ENCODE measurements around the gene PGAP3.
"Not testable (repeated sequence)": the region's sequence is repeated elsewhere in the genome, so short reads cannot be mapped to it uniquely, and the experiment has no call there.

Gene PGAP3

DNA sequence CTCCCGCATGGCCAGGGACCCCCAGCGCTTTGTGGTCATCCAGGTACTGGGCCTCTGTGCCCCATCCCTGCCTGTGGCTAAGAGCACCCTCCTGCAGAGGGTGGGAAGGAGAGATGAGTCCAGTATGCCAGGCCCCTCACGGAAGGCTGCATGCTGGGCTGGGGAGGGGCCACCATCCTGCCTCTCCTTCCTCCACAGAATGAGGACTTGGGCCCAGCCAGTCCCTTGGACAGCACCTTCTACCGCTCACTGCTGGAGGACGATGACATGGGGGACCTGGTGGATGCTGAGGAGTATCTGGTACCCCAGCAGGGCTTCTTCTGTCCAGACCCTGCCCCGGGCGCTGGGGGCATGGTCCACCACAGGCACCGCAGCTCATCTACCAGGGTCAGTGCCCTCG, 38.8 kb upstream of the PGAP3 start:
- peaks cover 3 to 15% (median 10%) of the 10 kb centered on the region in 5 donors for H3K4me1 ChIP-seq (ENCODE audit: control insufficient read depth in 5 of 5, insufficient read depth in 5 of 5, low read length in 5 of 5)
- H3K27ac ChIP-seq (ENCODE audit: low read depth, low read length) = no peak overlapping the region
- no peaks in the 10 kb centered on the region for H3K9me3 ChIP-seq (ENCODE audit: control insufficient read depth in 5 of 5, low read length in 5 of 5)
- no peak overlapping the region for H3K4me3 ChIP-seq (ENCODE audit: low read depth in 1 of 5, low read length in 5 of 5)
- H3K27me3 ChIP-seq (ENCODE audit: control insufficient read depth in 5 of 5, insufficient read depth in 4 of 5, low read length in 5 of 5) = no peaks in the 10 kb centered on the region
- H3K36me3 ChIP-seq (ENCODE audit: control insufficient read depth in 5 of 5, insufficient read depth in 5 of 5, low read length in 5 of 5) = peaks cover 0 to 39% (median 32%) of the 10 kb centered on the region in 5 donors
- no peak overlapping the region for H3K9ac ChIP-seq (ENCODE audit: low read length in 5 of 5)

DNA sequence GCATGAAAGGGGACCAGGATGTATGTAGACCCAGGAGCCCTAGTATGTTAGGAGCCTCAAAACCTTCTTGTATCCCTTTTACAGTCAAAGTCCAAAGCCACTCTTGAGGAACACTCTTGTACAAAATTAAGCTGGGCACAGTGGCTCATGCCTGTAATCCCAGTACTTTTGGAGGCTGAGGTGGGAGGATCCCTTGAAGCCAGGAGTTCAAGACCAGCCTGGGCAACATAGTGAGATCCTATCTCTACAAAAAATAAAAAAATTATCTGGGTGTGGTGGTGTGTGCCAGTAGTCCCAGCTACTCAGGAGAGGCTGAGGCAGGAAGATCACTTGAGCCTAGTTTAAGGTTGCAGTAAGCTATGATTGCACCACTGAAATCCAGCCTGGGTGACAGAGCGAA, 38.1 kb upstream of the PGAP3 start:
- peaks cover 3 to 15% (median 10%) of the 10 kb centered on the region in 5 donors for H3K4me1 ChIP-seq (ENCODE audit: control insufficient read depth in 5 of 5, insufficient read depth in 5 of 5, low read length in 5 of 5)
- peaks cover 0 to 39% (median 32%) of the 10 kb centered on the region in 5 donors for H3K36me3 ChIP-seq (ENCODE audit: control insufficient read depth in 5 of 5, insufficient read depth in 5 of 5, low read length in 5 of 5)
- not testable (repeated sequence) for H3K9ac ChIP-seq (ENCODE audit: low read length in 5 of 5); H3K27ac ChIP-seq (ENCODE audit: low read depth, low read length); H3K4me3 ChIP-seq (ENCODE audit: low read depth in 1 of 5, low read length in 5 of 5); H3K9me3 ChIP-seq (ENCODE audit: control insufficient read depth in 5 of 5, low read length in 5 of 5); H3K27me3 ChIP-seq (ENCODE audit: control insufficient read depth in 5 of 5, insufficient read depth in 4 of 5, low read length in 5 of 5)

DNA sequence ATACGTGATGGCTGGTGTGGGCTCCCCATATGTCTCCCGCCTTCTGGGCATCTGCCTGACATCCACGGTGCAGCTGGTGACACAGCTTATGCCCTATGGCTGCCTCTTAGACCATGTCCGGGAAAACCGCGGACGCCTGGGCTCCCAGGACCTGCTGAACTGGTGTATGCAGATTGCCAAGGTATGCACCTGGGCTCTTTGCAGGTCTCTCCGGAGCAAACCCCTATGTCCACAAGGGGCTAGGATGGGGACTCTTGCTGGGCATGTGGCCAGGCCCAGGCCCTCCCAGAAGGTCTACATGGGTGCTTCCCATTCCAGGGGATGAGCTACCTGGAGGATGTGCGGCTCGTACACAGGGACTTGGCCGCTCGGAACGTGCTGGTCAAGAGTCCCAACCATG, 36.9 kb upstream of the PGAP3 start:
- Histone ChIP-seq H3K4me3 (ENCODE audit: low read depth in 1 of 5, low read length in 5 of 5) (no peak overlapping the region), H3K4me1 (ENCODE audit: control insufficient read depth in 5 of 5, insufficient read depth in 5 of 5, low read length in 5 of 5) (peaks cover 2 to 8% (median 6%) of the 10 kb centered on the region in 5 donors), H3K27me3 (ENCODE audit: control insufficient read depth in 5 of 5, insufficient read depth in 4 of 5, low read length in 5 of 5) (no peaks in the 10 kb centered on the region), H3K36me3 (ENCODE audit: control insufficient read depth in 5 of 5, insufficient read depth in 5 of 5, low read length in 5 of 5) (peaks cover 0 to 42% (median 35%) of the 10 kb centered on the region in 5 donors), H3K9me3 (ENCODE audit: control insufficient read depth in 5 of 5, low read length in 5 of 5) (no peaks in the 10 kb centered on the region), H3K9ac (ENCODE audit: low read length in 5 of 5) (no peak overlapping the region), H3K27ac (ENCODE audit: low read depth, low read length) (no peak overlapping the region)

DNA sequence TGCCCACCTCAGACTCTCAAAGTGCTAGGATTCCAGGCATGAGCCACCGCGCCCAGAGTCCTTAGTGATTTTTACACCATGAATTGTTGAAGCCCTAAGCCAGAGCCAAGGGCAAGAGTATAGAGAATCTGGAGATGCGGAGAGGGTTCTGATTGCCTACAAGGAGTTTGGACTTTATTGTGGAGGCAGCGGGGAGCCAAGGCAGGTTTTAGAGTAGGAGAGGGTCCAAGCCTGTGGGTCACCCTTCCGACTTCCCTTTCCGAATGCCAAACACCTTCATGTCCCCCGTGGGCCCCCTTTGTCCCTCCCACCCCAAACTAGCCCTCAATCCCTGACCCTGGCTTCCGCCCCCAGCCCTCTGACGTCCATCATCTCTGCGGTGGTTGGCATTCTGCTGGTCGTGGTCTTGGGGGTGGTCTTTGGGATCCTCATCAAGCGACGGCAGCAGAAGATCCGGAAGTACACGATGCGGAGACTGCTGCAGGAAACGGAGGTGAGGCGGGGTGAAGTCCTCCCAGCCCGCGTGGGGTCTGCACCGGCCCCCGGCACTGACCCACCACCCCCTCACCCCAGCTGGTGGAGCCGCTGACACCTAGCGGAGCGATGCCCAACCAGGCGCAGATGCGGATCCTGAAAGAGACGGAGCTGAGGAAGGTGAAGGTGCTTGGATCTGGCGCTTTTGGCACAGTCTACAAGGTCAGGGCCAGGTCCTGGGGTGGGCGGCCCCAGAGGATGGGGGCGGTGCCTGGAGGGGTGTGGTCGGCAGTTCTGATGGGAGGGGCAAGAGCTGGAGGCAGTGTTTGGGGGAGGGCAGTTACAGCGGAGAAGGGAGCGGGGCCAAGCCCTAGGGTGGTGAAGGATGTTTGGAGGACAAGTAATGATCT, 35.4 kb upstream of the PGAP3 start:
- H3K27me3 ChIP-seq (ENCODE audit: control insufficient read depth in 5 of 5, insufficient read depth in 4 of 5, low read length in 5 of 5) = no peaks in the 10 kb centered on the region
- no peak overlapping the region for H3K27ac ChIP-seq (ENCODE audit: low read depth, low read length)
- H3K4me3 ChIP-seq (ENCODE audit: low read depth in 1 of 5, low read length in 5 of 5) = no peak overlapping the region
- no peaks in the 10 kb centered on the region for H3K9me3 ChIP-seq (ENCODE audit: control insufficient read depth in 5 of 5, low read length in 5 of 5)
- H3K9ac ChIP-seq (ENCODE audit: low read length in 5 of 5) = no peak overlapping the region
- peaks cover 0 to 40% (median 32%) of the 10 kb centered on the region in 5 donors for H3K36me3 ChIP-seq (ENCODE audit: control insufficient read depth in 5 of 5, insufficient read depth in 5 of 5, low read length in 5 of 5)
- H3K4me1 ChIP-seq (ENCODE audit: control insufficient read depth in 5 of 5, insufficient read depth in 5 of 5, low read length in 5 of 5) = no peaks in the 10 kb centered on the region

DNA sequence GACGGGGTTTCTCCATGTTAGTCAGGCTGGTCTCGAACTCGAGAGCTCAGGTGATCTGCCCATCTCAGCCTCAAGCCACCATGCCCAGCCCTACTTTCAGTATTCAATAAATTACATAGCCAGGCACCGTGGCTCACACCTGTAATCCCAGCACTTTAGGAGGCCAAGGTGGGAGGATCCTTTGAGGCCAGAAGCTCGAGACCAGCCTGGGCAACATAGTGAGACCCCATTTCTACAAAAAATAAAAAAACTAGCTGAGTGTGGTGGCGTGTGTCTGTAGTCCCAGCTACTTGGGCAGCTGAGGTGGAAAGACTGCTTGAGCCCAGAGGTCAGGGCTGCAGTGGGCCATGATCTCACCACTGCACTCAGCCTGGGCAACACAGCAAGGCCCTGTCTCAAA, 34.2 kb upstream of the PGAP3 start:
- H3K4me3 ChIP-seq (ENCODE audit: low read depth in 1 of 5, low read length in 5 of 5) = no peak overlapping the region
- no peak overlapping the region for H3K9ac ChIP-seq (ENCODE audit: low read length in 5 of 5)
- no peaks in the 10 kb centered on the region for H3K9me3 ChIP-seq (ENCODE audit: control insufficient read depth in 5 of 5, low read length in 5 of 5)
- peaks cover 0 to 31% (median 22%) of the 10 kb centered on the region in 5 donors for H3K36me3 ChIP-seq (ENCODE audit: control insufficient read depth in 5 of 5, insufficient read depth in 5 of 5, low read length in 5 of 5)
- H3K27ac ChIP-seq (ENCODE audit: low read depth, low read length) = no peak overlapping the region
- H3K4me1 ChIP-seq (ENCODE audit: control insufficient read depth in 5 of 5, insufficient read depth in 5 of 5, low read length in 5 of 5) = no peaks in the 10 kb centered on the region
- H3K27me3 ChIP-seq (ENCODE audit: control insufficient read depth in 5 of 5, insufficient read depth in 4 of 5, low read length in 5 of 5) = no peaks in the 10 kb centered on the region

DNA sequence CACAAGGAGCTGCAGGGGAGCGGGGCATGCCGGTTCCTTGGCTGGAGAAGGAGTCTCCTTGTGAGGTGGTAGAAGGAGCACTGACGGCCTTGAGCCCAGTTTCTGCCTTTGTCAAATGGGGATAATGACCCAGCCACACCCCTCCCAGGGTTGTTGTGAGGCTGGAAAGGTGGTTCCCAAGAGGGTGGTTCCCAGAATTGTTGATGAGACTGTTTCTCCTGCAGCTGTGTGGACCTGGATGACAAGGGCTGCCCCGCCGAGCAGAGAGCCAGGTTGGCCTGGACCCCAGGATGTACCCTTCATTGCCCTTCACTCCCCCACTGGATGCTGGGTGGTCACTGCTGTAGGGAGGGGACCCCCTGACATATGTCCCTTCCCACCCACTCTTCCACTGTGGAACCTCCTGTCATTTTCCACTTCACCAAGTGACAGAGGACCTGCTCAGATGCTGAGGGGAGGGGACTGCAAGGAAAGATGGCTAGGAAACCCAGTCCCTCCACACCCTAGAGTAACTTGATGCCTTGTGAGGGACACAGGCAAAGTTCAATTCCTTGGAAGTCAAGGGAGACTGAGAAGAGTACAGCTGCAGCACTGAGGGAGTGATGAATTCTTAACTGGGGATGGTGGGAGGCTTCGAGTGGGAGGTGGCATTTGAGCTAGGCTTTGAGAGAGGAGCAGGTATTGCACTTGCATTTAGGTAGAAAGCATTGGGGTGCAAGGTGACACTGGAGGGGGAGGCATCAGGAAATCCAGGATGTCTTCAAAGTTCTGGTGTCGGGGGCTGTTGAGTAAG, 31.9 kb upstream of the PGAP3 start:
- H3K9me3 ChIP-seq (ENCODE audit: control insufficient read depth in 5 of 5, low read length in 5 of 5) = no peaks in the 10 kb centered on the region
- H3K36me3 ChIP-seq (ENCODE audit: control insufficient read depth in 5 of 5, insufficient read depth in 5 of 5, low read length in 5 of 5) = peaks cover 0 to 33% (median 27%) of the 10 kb centered on the region in 5 donors
- H3K4me3 ChIP-seq (ENCODE audit: low read depth in 1 of 5, low read length in 5 of 5) = no peak overlapping the region
- no peak overlapping the region for H3K9ac ChIP-seq (ENCODE audit: low read length in 5 of 5)
- no peak overlapping the region for H3K27ac ChIP-seq (ENCODE audit: low read depth, low read length)
- H3K4me1 ChIP-seq (ENCODE audit: control insufficient read depth in 5 of 5, insufficient read depth in 5 of 5, low read length in 5 of 5) = no peaks in the 10 kb centered on the region
- no peaks in the 10 kb centered on the region for H3K27me3 ChIP-seq (ENCODE audit: control insufficient read depth in 5 of 5, insufficient read depth in 4 of 5, low read length in 5 of 5)

DNA sequence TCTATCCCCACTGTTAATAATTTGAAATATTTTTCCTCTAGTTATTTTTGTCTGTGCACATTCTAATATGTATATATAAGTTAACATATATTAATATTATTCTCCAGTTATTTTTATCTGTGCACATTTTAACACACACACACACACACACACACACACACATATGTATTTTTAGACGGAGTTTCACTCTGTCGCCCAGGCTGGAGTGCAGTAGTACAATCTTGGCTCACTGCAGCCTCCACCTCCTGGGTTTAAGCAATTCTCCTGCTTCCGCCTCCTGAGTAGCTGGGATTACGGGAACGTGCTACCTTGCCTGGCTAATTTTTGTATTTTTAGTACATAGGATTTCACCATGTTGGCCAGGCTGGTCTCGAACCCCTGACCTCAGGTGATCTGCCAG, 29.8 kb upstream of the PGAP3 start:
- H3K27me3 ChIP-seq (ENCODE audit: control insufficient read depth in 5 of 5, insufficient read depth in 4 of 5, low read length in 5 of 5) = no peaks in the 10 kb centered on the region
- no peak overlapping the region for H3K9ac ChIP-seq (ENCODE audit: low read length in 5 of 5)
- no peak overlapping the region for H3K27ac ChIP-seq (ENCODE audit: low read depth, low read length)
- no peaks in the 10 kb centered on the region for H3K4me1 ChIP-seq (ENCODE audit: control insufficient read depth in 5 of 5, insufficient read depth in 5 of 5, low read length in 5 of 5)
- no peaks in the 10 kb centered on the region for H3K9me3 ChIP-seq (ENCODE audit: control insufficient read depth in 5 of 5, low read length in 5 of 5)
- H3K36me3 ChIP-seq (ENCODE audit: control insufficient read depth in 5 of 5, insufficient read depth in 5 of 5, low read length in 5 of 5) = peaks cover 0 to 37% (median 26%) of the 10 kb centered on the region in 5 donors
- H3K4me3 ChIP-seq (ENCODE audit: low read depth in 1 of 5, low read length in 5 of 5) = no peak overlapping the region

DNA sequence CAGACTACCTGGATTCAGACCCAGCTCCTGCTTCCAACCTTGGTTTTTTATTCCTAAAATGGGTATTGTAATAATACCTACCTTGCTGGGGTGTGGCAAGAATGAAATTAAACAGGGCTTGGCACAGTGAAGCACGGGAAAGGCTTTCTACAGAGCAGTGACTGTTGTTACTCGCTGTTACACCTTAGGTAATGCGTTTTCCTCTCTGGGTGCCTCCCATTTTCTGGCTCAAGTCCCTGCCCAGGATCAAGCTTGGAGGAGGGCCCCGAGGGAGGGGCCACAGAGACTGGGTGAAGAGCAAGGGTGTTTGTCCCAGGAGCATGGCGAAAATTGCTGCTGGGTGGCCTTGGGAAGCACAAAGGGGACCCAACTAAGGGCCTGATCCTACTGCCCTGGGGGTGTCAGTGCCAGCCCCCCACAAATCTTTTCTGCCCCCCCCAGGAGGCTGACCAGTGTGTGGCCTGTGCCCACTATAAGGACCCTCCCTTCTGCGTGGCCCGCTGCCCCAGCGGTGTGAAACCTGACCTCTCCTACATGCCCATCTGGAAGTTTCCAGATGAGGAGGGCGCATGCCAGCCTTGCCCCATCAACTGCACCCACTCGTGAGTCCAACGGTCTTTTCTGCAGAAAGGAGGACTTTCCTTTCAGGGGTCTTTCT, 29.2 kb upstream of the PGAP3 start:
- Histone ChIP-seq H3K36me3 (ENCODE audit: control insufficient read depth in 5 of 5, insufficient read depth in 5 of 5, low read length in 5 of 5) (peaks cover 0 to 43% (median 26%) of the 10 kb centered on the region in 5 donors), H3K4me1 (ENCODE audit: control insufficient read depth in 5 of 5, insufficient read depth in 5 of 5, low read length in 5 of 5) (no peaks in the 10 kb centered on the region), H3K27ac (ENCODE audit: low read depth, low read length) (no peak overlapping the region), H3K9me3 (ENCODE audit: control insufficient read depth in 5 of 5, low read length in 5 of 5) (no peaks in the 10 kb centered on the region), H3K9ac (ENCODE audit: low read length in 5 of 5) (no peak overlapping the region), H3K27me3 (ENCODE audit: control insufficient read depth in 5 of 5, insufficient read depth in 4 of 5, low read length in 5 of 5) (no peaks in the 10 kb centered on the region), H3K4me3 (ENCODE audit: low read depth in 1 of 5, low read length in 5 of 5) (no peak overlapping the region)

DNA sequence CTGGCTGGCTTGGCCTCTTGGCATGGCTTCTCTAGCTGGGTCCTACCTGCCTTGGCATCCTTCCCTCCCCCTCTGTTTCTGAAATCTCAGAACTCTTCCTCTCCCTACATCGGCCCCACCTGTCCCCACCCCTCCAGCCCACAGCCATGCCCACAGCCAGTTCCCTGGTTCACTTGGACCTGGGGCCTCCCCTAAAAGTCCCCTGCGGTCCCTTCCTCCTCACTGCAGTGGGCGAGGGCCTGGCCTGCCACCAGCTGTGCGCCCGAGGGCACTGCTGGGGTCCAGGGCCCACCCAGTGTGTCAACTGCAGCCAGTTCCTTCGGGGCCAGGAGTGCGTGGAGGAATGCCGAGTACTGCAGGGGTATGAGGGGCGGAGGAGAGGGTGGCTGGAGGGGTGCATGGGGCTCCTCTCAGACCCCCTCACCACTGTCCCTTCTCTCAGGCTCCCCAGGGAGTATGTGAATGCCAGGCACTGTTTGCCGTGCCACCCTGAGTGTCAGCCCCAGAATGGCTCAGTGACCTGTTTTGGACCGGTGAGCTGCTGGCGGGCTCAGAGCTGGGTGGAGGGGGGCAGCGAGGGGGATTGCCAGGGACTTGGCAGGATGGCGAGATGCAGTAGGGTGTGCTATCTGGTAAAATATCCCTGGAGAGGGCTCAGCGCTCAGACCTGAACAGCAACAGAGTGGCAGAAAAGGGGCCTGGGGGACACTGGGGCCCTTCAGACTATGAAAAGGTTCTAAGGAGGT, 28.4 kb upstream of the PGAP3 start:
- no peaks in the 10 kb centered on the region for H3K27me3 ChIP-seq (ENCODE audit: control insufficient read depth in 5 of 5, insufficient read depth in 4 of 5, low read length in 5 of 5)
- H3K4me3 ChIP-seq (ENCODE audit: low read depth in 1 of 5, low read length in 5 of 5) = no peak overlapping the region
- no peak overlapping the region for H3K27ac ChIP-seq (ENCODE audit: low read depth, low read length)
- no peak overlapping the region for H3K9ac ChIP-seq (ENCODE audit: low read length in 5 of 5)
- H3K4me1 ChIP-seq (ENCODE audit: control insufficient read depth in 5 of 5, insufficient read depth in 5 of 5, low read length in 5 of 5) = no peaks in the 10 kb centered on the region
- H3K36me3 ChIP-seq (ENCODE audit: control insufficient read depth in 5 of 5, insufficient read depth in 5 of 5, low read length in 5 of 5) = peaks cover 0 to 50% (median 30%) of the 10 kb centered on the region in 5 donors
- H3K9me3 ChIP-seq (ENCODE audit: control insufficient read depth in 5 of 5, low read length in 5 of 5) = no peaks in the 10 kb centered on the region
